GM21390 (cell line): ENCODE data around the gene UHMK1.
A peak's percentile ranks its signal among the peaks of the same experiment; 100 is the strongest.
"Not testable (repeated sequence)": the region's sequence is repeated elsewhere in the genome, so short reads cannot be mapped to it uniquely, and the experiment has no call there.

Experiments
- ATAC-seq: cut with Tn5 transposase; IDR thresholded peaks from one replicate; pipeline ENCODE4 v1.9.1; 2021; ENCODE audit not compliant: unreplicated experiment

Gene UHMK1

GRCh38 chr1:162497723-162498495, at the start of gene UHMK1:
Gene UHMK1, plus strand, starts transcription at chr1:162497818. Its CDS starts 183 bp downstream, at chr1:162498001.
- peak; percentile 97 for ATAC-seq

GRCh38 chr1:162454361-162454760, 43.3 kb upstream of the UHMK1 start:
- not testable (repeated sequence) for ATAC-seq

GRCh38 chr1:162456323-162456722, 41.3 kb upstream of the UHMK1 start:
- ATAC-seq, result no peak

- ATAC-seq, result no peak
Observed at GRCh38 chr1:162458236-162458635, 39.4 kb upstream of the UHMK1 start.

GRCh38 chr1:162462425-162462824, 35.2 kb upstream of the UHMK1 start:
- ATAC-seq, result not testable (repeated sequence)

- no peak for ATAC-seq
Observed at GRCh38 chr1:162463021-162463420, 34.6 kb upstream of the UHMK1 start.

GRCh38 chr1:162466797-162467196, 30.8 kb upstream of the UHMK1 start:
- ATAC-seq, result no peak

GRCh38 chr1:162470216-162470615, 27.4 kb upstream of the UHMK1 start:
- ATAC-seq, result no peak

GRCh38 chr1:162471290-162471853, 26.2 kb upstream of the UHMK1 start:
- no peak for ATAC-seq

- no peak for ATAC-seq
Observed at GRCh38 chr1:162475089-162475488, 22.5 kb upstream of the UHMK1 start.

GRCh38 chr1:162475539-162476185, 22.0 kb upstream of the UHMK1 start:
- no peak for ATAC-seq

- ATAC-seq, result no peak
Observed at GRCh38 chr1:162476620-162477019, 21.0 kb upstream of the UHMK1 start.

GRCh38 chr1:162485236-162485635, 12.4 kb upstream of the UHMK1 start:
- no peak for ATAC-seq

GRCh38 chr1:162487241-162487640, 10.4 kb upstream of the UHMK1 start:
- no peak for ATAC-seq

- no peak for ATAC-seq
Observed at GRCh38 chr1:162488219-162488618, 9.4 kb upstream of the UHMK1 start.

GRCh38 chr1:162495531-162496233, 1.9 kb upstream of the UHMK1 start:
- ATAC-seq, result not testable (repeated sequence)

GRCh38 chr1:162497104-162497722, 405 bp upstream of the UHMK1 start:
- ATAC-seq, result no peak

- peak; percentile 13 for ATAC-seq
Observed at GRCh38 chr1:162498496-162498810, 835 bp downstream of the UHMK1 start.

GRCh38 chr1:162500805-162501204, 3.2 kb downstream of the UHMK1 start:
- no peak for ATAC-seq

- no peak for ATAC-seq
Observed at GRCh38 chr1:162502077-162502476, 4.5 kb downstream of the UHMK1 start.

GRCh38 chr1:162502928-162503327, 5.3 kb downstream of the UHMK1 start:
- no peak for ATAC-seq
